Mucosa of rectum (tissue), 2 donors: ENCODE data around the gene NEUROG2.
"Not testable (repeated sequence)": the region's sequence is repeated elsewhere in the genome, so short reads cannot be mapped to it uniquely, and the experiment has no call there.

Experiments used
- H3K27ac ChIP-seq, 2 donors: one replicate each; pipeline ENCODE4 v1.7.0; 2013; ENCODE audit warnings: inconsistent platforms in 2 of 2, low read depth in 2 of 2, low read length in 2 of 2
- H3K27me3 ChIP-seq, 2 donors: one replicate each; pipeline ENCODE4 v1.7.0; 2013; ENCODE audit warnings: low read length in 2 of 2; ENCODE audit not compliant: control insufficient read depth in 2 of 2, insufficient read depth in 2 of 2
- H3K36me3 ChIP-seq, 2 donors: one replicate each; pipeline ENCODE4 v1.7.0; 2013; ENCODE audit warnings: low read length in 2 of 2; ENCODE audit not compliant: control insufficient read depth in 2 of 2, insufficient read depth in 2 of 2
- H3K4me1 ChIP-seq, 2 donors: one replicate each; pipeline ENCODE4 v1.7.0; 2013; ENCODE audit warnings: low read length in 2 of 2, mild to moderate bottlenecking in 1 of 2; ENCODE audit not compliant: control insufficient read depth in 2 of 2, insufficient read depth in 2 of 2
- H3K4me3 ChIP-seq, 2 donors: one replicate each; pipeline ENCODE4 v1.7.0; 2013; ENCODE audit warnings: low read length in 2 of 2
- H3K9ac ChIP-seq, 2 donors: one replicate each; pipeline ENCODE4 v1.7.0; 2013; ENCODE audit warnings: low read length in 2 of 2, low read depth in 1 of 2, mild to moderate bottlenecking in 1 of 2
- H3K9me3 ChIP-seq, 2 donors: one replicate each; pipeline ENCODE4 v1.7.0; 2013; ENCODE audit warnings: low read length in 2 of 2; ENCODE audit not compliant: control insufficient read depth in 2 of 2
- donor health status: healthy.
- donor health status: Normal muscosa, but diverticular disease.

Gene NEUROG2

GRCh38 chr4:112516066-112516470 lies at the start of gene NEUROG2:
Gene NEUROG2 (minus strand): TSS chr4:112516180. CDS start chr4:112515475, 705 bp downstream.
- Histone ChIP-seq H3K27me3 (peaks cover 75 to 89% of the 10 kb centered on the region in 2 donors), H3K36me3 (no peaks in the 10 kb centered on the region), H3K27ac (no peak within 1 kb of the TSS), H3K4me3 (peak within 1 kb of the TSS; percentile 53 to 75), H3K9ac (peak within 1 kb of the TSS in 1 of 2 donors; percentile 32), H3K4me1 (peaks cover 12 to 24% of the 10 kb centered on the region in 2 donors), H3K9me3 (peaks cover 0 to 4% of the 10 kb centered on the region in 2 donors)

- Histone ChIP-seq H3K9me3 (no peaks in the 10 kb centered on the region), H3K27me3 (no peaks in the 10 kb centered on the region), H3K36me3 (no peaks in the 10 kb centered on the region), H3K4me1 (no peaks in the 10 kb centered on the region), H3K9ac (no peak overlapping the region), H3K4me3 (no peak overlapping the region), H3K27ac (no peak overlapping the region)
Measured at GRCh38 chr4:112564706-112565270, 48.8 kb upstream of the NEUROG2 start.

- Histone ChIP-seq H3K4me1 (no peaks in the 10 kb centered on the region), H3K9ac (no peak overlapping the region), H3K9me3 (no peaks in the 10 kb centered on the region), H3K36me3 (no peaks in the 10 kb centered on the region), H3K4me3 (no peak overlapping the region), H3K27me3 (no peaks in the 10 kb centered on the region), H3K27ac (no peak overlapping the region)
Measured at GRCh38 chr4:112563431-112564200, 47.6 kb upstream of the NEUROG2 start.

- no peaks in the 10 kb centered on the region for H3K27me3 ChIP-seq
- no peaks in the 10 kb centered on the region for H3K36me3 ChIP-seq
- no peak overlapping the region for H3K4me3 ChIP-seq
- H3K9me3 ChIP-seq: no peaks in the 10 kb centered on the region
- H3K27ac ChIP-seq: no peak overlapping the region
- no peak overlapping the region for H3K9ac ChIP-seq
- no peaks in the 10 kb centered on the region for H3K4me1 ChIP-seq
Measured at GRCh38 chr4:112562254-112562879, 46.4 kb upstream of the NEUROG2 start.

GRCh38 chr4:112560084-112560483 lies 44.1 kb upstream of the NEUROG2 start:
- Histone ChIP-seq H3K9me3 (no peaks in the 10 kb centered on the region), H3K4me3 (no peak overlapping the region), H3K27me3 (no peaks in the 10 kb centered on the region), H3K9ac (no peak overlapping the region), H3K4me1 (no peaks in the 10 kb centered on the region), H3K27ac (no peak overlapping the region), H3K36me3 (no peaks in the 10 kb centered on the region)

- no peak overlapping the region for H3K4me3 ChIP-seq
- no peaks in the 10 kb centered on the region for H3K27me3 ChIP-seq
- no peaks in the 10 kb centered on the region for H3K36me3 ChIP-seq
- no peaks in the 10 kb centered on the region for H3K4me1 ChIP-seq
- H3K27ac ChIP-seq: no peak overlapping the region
- no peaks in the 10 kb centered on the region for H3K9me3 ChIP-seq
- H3K9ac ChIP-seq: no peak overlapping the region
Measured at GRCh38 chr4:112559053-112559452, 43.1 kb upstream of the NEUROG2 start.

GRCh38 chr4:112557676-112558411 lies 41.9 kb upstream of the NEUROG2 start:
- H3K4me1 ChIP-seq: no peaks in the 10 kb centered on the region
- H3K9me3 ChIP-seq: no peaks in the 10 kb centered on the region
- H3K9ac ChIP-seq: no peak overlapping the region
- H3K4me3 ChIP-seq: no peak overlapping the region
- H3K36me3 ChIP-seq: no peaks in the 10 kb centered on the region
- no peaks in the 10 kb centered on the region for H3K27me3 ChIP-seq
- no peak overlapping the region for H3K27ac ChIP-seq

- H3K27me3 ChIP-seq, H3K9ac ChIP-seq, H3K4me3 ChIP-seq: not testable (repeated sequence)
Measured at GRCh38 chr4:112554271-112554670, 38.3 kb upstream of the NEUROG2 start.

GRCh38 chr4:112552668-112553067 lies 36.7 kb upstream of the NEUROG2 start:
- Histone ChIP-seq H3K9ac (no peak overlapping the region), H3K27me3 (no peaks in the 10 kb centered on the region), H3K27ac (no peak overlapping the region), H3K4me3 (no peak overlapping the region), H3K9me3 (no peaks in the 10 kb centered on the region), H3K4me1 (no peaks in the 10 kb centered on the region), H3K36me3 (no peaks in the 10 kb centered on the region)

More at GRCh38 chr4:112554271-112554670, 38.3 kb upstream of the NEUROG2 start:
- not testable (repeated sequence) for H3K36me3 ChIP-seq, H3K27ac ChIP-seq, H3K4me1 ChIP-seq, H3K9me3 ChIP-seq

- H3K27me3 ChIP-seq: no peaks in the 10 kb centered on the region
- no peaks in the 10 kb centered on the region for H3K4me1 ChIP-seq
- no peak overlapping the region for H3K9ac ChIP-seq
- H3K36me3 ChIP-seq: no peaks in the 10 kb centered on the region
- no peak overlapping the region for H3K27ac ChIP-seq
- H3K9me3 ChIP-seq: no peaks in the 10 kb centered on the region
- no peak overlapping the region for H3K4me3 ChIP-seq
Measured at GRCh38 chr4:112550728-112551127, 34.7 kb upstream of the NEUROG2 start.
